MM.1S (cell line): Measurements from ENCODE around the gene SUCNR1.
"Not testable (repeated sequence)": the region's sequence is repeated elsewhere in the genome, so short reads cannot be mapped to it uniquely, and the experiment has no call there.

Experiments used
- DNase-seq: peaks from one replicate; pipeline ENCODE4 v3.0.0-alpha.2; 2015
- H2AFZ ChIP-seq: fragments of 300-600 bp; sonication (generic); 2 replicates; pipeline ENCODE4 v1.6.0; 2016; ENCODE audit warnings: antibody characterized with exemption, low read length
- H3F3A ChIP-seq: fragments of 300-600 bp; sonication (generic); 2 replicates; pipeline ENCODE4 v1.6.1; 2016; ENCODE audit warnings: mild to moderate bottlenecking, antibody characterized with exemption, low read length, moderate library complexity, mixed read lengths; ENCODE audit not compliant: insufficient read depth
- H3K27ac ChIP-seq: fragments of 300-600 bp; sonication (generic); 2 replicates; pipeline ENCODE4 v1.5.1; 2016; ENCODE audit warnings: mild to moderate bottlenecking, low read length
- H3K27me3 ChIP-seq: fragments of 300-600 bp; sonication (generic); replicated peaks from 2 replicates; pipeline ENCODE4 v1.6.0; 2016; ENCODE audit warnings: low read length; ENCODE audit not compliant: insufficient read depth
- H3K36me3 ChIP-seq: fragments of 300-600 bp; sonication (generic); replicated peaks from 2 replicates; pipeline ENCODE4 v1.6.1; 2016; ENCODE audit warnings: mild to moderate bottlenecking, low read length, mixed read lengths; ENCODE audit not compliant: insufficient read depth
- H3K4me1 ChIP-seq: fragments of 300-600 bp; sonication (generic); 2 replicates; pipeline ENCODE4 v1.6.1; 2016; ENCODE audit warnings: low read length, mixed read lengths
- H3K4me2 ChIP-seq: fragments of 300-600 bp; sonication (generic); 2 replicates; pipeline ENCODE4 v1.6.0; 2016; ENCODE audit warnings: low read depth, low read length
- H3K4me3 ChIP-seq: fragments of 300-600 bp; sonication (generic); 2 replicates; pipeline ENCODE4 v1.5.1; 2016; ENCODE audit warnings: low read length, mixed read lengths
- H3K79me2 ChIP-seq: fragments of 300-600 bp; sonication (generic); 2 replicates; pipeline ENCODE4 v1.6.1; 2016; ENCODE audit warnings: mixed run types, low read length, mixed read lengths
- H3K9ac ChIP-seq: fragments of 300-600 bp; sonication (generic); 2 replicates; pipeline ENCODE4 v1.6.1; 2016; ENCODE audit warnings: low read length, mixed read lengths
- H3K9me2 ChIP-seq: fragments of 300-600 bp; sonication (generic); replicated peaks from 2 replicates; pipeline ENCODE4 v1.6.1; 2016; ENCODE audit warnings: mild to moderate bottlenecking, low read length, mixed read lengths; ENCODE audit not compliant: insufficient read depth
- H3K9me3 ChIP-seq: fragments of 300-600 bp; sonication (generic); replicated peaks from 2 replicates; pipeline ENCODE4 v1.6.1; 2016; ENCODE audit warnings: mild to moderate bottlenecking, low read length, mixed read lengths; ENCODE audit not compliant: insufficient read depth
- H4K20me1 ChIP-seq: fragments of 300-600 bp; sonication (generic); 2 replicates; pipeline ENCODE4 v1.6.1; 2016; ENCODE audit warnings: mild to moderate bottlenecking, low read length, moderate library complexity, mixed read lengths; ENCODE audit not compliant: insufficient read depth
- CTCF ChIP-seq: fragments of 300-600 bp; sonication (generic); IDR thresholded peaks from 2 replicates; pipeline ENCODE4 v1.5.1; 2016; ENCODE audit warnings: antibody characterized with exemption, low read length, mixed read lengths
- EZH2 ChIP-seq: fragments of 300-600 bp; sonication (generic); optimal IDR thresholded peaks from 2 replicates; pipeline ENCODE3; 2017; ENCODE audit warnings: low read depth, mild to moderate bottlenecking, antibody characterized with exemption, low read length, mixed read lengths
- EZH2phosphoT487 ChIP-seq: fragments of 300-600 bp; sonication (generic); IDR thresholded peaks from 2 replicates; pipeline ENCODE4 v1.6.1; 2018; ENCODE audit warnings: antibody characterized with exemption, low read length

Gene SUCNR1

GRCh38 chr3:151895478-151896241 lies 22.2 kb downstream of the SUCNR1 start:
- Histone ChIP-seq H3K9me3 (no peaks in the 10 kb centered on the region), H2AFZ (no peak overlapping the region), H3K9me2 (no peaks in the 10 kb centered on the region), H3K27ac (no peak overlapping the region), H3F3A (peaks cover 4% of the 10 kb centered on the region), H3K4me3 (no peak overlapping the region), H3K36me3 (no peaks in the 10 kb centered on the region), H4K20me1 (no peaks in the 10 kb centered on the region), H3K4me2 (no peak overlapping the region), H3K4me1 (peaks cover 8% of the 10 kb centered on the region), H3K9ac (no peak overlapping the region), H3K79me2 (no peaks in the 10 kb centered on the region), H3K27me3 (no peaks in the 10 kb centered on the region)
- no peak for DNase-seq
- TF ChIP-seq EZH2phosphoT487: no peak

GRCh38 chr3:151896246-151897012 lies 23.0 kb downstream of the SUCNR1 start:
- Histone ChIP-seq H3K36me3 (no peaks in the 10 kb centered on the region), H2AFZ (no peak overlapping the region), H3K4me2 (no peak overlapping the region), H3K27ac (no peak overlapping the region), H4K20me1 (no peaks in the 10 kb centered on the region), H3K9ac (no peak overlapping the region), H3K9me3 (no peaks in the 10 kb centered on the region), H3K4me3 (no peak overlapping the region), H3F3A (no peaks in the 10 kb centered on the region), H3K9me2 (no peaks in the 10 kb centered on the region), H3K27me3 (no peaks in the 10 kb centered on the region), H3K79me2 (no peaks in the 10 kb centered on the region), H3K4me1 (peaks cover under 1% of the 10 kb centered on the region; the same call in 1 of the 2 replicates)
- no peak for DNase-seq
- TF ChIP-seq CTCF: no peak
- no peak for TF ChIP-seq EZH2
- no peak for TF ChIP-seq EZH2phosphoT487

GRCh38 chr3:151898121-151898520 lies 24.7 kb downstream of the SUCNR1 start:
- H3F3A ChIP-seq, H3K9ac ChIP-seq, DNase-seq: not testable (repeated sequence)

GRCh38 chr3:151898564-151899261 lies 25.3 kb downstream of the SUCNR1 start:
- not testable (repeated sequence) for H4K20me1 ChIP-seq, H3K4me3 ChIP-seq, H3K9me3 ChIP-seq, H3K27ac ChIP-seq, H3K9ac ChIP-seq, H3F3A ChIP-seq, H2AFZ ChIP-seq, H3K79me2 ChIP-seq, H3K36me3 ChIP-seq, DNase-seq, H3K4me1 ChIP-seq, H3K4me2 ChIP-seq, H3K9me2 ChIP-seq, H3K27me3 ChIP-seq

More at GRCh38 chr3:151898121-151898520, 24.7 kb downstream of the SUCNR1 start:
- H3K9me2 ChIP-seq, H3K27me3 ChIP-seq, H3K36me3 ChIP-seq, H2AFZ ChIP-seq, H3K4me2 ChIP-seq, H3K27ac ChIP-seq, H3K4me1 ChIP-seq, H3K9me3 ChIP-seq, H3K4me3 ChIP-seq, H3K79me2 ChIP-seq, H4K20me1 ChIP-seq: not testable (repeated sequence)
